Limb (tissue), 2 donors: ENCODE results near the gene PAK5.
A peak's percentile ranks its signal among the peaks of the same experiment; 100 is the strongest.

Experiments
- DNase-seq, 2 donors: peaks; one replicate each; pipeline ENCODE4 v3.0.0-alpha.2; 2016; ENCODE audit errors: extremely low spot score in 2 of 2

Gene PAK5

GRCh38 chr20:9577397-9577796 lies 261.5 kb downstream of the PAK5 start:
- DNase-seq, result no peak

DNA sequence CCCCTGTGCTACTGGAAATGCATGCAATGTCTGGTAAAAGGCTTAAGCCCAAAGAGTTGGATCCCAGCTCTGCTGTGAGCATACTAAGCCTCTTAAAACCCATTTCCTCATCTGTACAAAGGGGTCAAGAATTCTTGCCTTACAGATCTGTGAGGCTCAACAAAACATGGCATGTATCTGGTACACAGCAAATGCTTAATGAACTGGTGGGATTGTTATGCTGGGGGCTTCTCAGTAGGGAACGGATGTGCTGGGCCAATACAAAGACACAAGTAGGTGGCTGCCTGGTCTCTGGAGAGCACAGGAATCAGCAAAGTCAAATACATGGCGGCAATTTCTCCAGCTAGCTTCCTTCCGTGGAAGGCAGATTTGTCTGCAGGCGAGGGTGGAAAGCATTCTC lies 262.2 kb downstream of the PAK5 start:
- DNase-seq, result no peak

- DNase-seq, result no peak
These were observed 263.0 kb downstream of the PAK5 start for GRCh38 chr20:9575836-9576235.

DNA sequence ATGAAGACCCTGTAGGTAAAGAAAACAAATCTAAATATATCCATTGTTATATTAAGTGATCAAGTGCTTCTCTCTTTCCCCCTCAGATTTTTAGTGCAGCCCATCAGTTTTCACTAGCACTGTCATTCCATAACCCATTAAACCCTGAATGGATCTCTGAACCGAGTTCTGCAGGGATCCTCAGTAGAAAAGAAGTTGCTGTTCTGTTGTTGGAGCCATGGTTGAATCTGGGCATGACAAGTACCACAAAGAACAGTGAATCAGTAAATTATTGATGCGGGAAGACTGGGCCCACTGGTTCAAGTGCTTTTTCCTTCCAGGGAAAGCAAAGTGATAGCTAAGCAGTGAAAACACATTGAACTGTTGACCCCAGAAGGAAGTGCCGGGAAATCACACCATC lies 264.1 kb downstream of the PAK5 start:
- DNase-seq, result no peak

- no peak for DNase-seq
These were observed 264.7 kb downstream of the PAK5 start for GRCh38 chr20:9574181-9574580.

DNA sequence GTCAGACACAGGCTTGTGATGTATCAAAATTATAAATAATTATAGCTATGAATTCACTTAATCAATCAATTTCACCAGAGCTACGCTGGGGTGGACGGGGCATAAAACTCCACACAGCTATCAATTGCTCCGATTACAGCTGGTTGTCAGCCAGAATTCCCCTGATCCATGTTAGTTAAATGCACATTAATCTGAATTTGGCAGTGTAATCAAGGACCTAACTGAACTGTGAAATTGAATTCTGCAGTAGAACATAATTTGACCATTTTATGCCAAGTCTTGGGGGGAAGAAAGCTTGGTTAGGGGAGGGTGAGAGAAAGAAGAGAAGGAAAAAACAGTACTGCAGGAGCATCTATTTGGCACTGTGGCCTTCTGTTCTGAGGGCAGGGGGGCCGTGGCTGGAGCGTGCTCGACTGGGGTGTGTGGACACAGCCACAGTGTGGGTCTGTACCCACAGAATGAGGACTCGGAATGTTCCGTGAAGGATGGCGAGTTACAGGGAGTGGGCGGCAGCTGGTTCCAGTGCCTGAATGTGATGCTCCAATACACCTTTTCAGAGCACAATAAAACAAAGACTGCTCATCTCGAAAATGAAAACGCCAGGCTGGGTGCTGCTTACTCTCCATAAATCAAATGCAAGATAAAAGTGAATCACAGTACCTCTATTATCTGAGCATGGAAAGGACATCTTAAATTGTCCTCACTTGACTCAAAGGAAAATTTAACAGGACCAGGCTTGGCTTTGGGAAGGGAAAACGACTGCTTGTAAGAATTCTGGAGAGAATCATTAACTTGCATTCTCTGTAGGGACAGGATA lies 265.3 kb downstream of the PAK5 start:
- peak in 1 of 2 donors; percentile 47 for DNase-seq

DNA sequence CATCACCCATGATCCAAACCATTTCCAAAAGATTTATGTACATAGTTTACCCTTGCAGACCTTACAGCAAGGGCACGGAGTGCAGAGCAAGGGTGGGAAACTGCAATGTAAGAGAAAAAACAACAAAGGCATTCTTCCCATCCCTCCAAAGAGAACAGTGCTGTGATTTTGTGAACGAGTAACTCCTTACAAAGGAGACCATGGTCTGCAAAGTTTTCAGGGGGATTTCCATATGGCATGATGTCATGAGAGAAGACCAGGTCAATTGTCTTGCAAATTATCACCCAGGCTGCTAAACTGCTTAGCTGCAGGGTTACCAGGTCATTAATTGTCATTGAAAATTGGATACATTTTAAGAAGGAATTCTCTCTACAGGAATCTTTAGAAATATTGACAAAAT lies 266.2 kb downstream of the PAK5 start:
- no peak for DNase-seq

DNA sequence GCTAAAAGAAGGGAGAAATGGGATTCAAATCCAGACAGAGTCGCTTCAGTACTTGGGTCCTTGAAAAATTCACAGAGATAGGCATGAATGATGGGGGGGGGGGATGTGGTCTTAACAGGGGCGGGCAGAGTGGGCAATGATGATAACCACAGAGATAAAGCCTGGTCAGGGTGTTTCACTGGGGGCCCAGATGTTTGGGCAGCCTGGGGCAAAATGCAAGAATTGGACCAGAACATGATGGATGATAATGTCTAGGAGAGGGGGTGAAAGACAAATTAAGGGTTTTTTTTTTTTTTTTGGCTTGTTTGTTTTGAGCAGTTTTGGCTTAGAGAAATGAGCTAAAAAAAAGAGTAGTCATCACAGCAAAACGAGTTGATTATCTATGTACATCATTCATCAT lies 267.1 kb downstream of the PAK5 start:
- DNase-seq, result no peak

DNA sequence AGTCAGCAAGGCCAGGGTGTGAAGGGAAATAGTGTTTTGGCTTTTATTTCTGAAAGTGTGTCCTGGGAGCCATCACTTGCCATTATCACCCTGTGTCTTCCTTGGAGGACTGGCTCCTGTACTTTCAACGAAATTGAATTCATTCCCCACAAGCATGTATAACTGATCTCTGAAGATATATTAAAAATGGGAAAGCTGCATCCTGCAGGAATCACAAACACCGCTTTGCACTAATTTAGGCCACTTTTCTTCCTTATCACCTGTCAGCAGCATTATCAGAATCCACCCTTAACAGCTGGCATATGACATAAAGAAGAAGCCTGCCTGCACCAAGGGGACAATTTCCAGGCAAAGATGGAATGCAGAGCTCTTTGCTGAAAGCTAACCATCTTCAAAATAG lies 268.3 kb downstream of the PAK5 start:
- DNase-seq, result no peak

DNA sequence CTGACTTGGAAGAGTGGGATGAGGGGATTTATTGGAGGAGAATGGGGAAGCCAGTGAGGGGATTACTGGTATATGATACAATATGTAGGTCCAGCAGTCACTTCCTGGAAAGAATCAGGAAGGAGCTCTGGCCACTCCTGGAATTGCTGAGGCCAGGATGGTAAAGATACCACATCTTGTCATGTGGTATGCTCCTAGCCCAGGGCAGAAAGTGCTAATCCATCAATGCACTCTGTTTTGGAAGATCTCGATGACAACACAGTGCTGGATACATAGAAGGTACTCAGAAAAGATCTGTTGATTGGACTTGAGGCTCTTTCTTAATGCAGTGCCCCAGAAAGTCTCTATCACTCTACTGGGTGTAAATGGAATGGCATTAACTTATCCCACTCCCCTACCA lies 271.9 kb downstream of the PAK5 start:
- DNase-seq, result no peak

GRCh38 chr20:9565910-9566550 lies 272.8 kb downstream of the PAK5 start:
- DNase-seq, result no peak

- DNase-seq, result no peak
These were observed 281.5 kb downstream of the PAK5 start for GRCh38 chr20:9557411-9557810.

DNA sequence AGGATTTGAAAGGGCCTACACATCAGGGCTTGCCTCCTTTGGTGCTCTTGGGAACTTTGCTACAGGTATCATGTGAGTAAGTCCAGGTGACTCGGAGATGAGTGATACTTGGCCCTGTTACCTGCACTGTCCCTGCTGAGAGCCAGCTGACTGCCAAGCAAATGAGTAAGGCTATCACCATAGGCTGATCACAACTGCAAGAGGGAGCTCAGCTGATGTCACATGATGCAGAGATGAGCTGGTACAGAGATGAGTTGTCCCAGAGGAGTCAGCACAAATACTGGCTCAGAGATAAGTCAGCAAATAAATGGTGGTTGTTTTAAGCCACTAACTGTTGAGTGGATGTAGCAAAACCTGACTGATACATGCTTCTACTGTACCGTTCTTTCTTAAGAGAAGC lies 283.1 kb downstream of the PAK5 start:
- DNase-seq, result no peak

DNA sequence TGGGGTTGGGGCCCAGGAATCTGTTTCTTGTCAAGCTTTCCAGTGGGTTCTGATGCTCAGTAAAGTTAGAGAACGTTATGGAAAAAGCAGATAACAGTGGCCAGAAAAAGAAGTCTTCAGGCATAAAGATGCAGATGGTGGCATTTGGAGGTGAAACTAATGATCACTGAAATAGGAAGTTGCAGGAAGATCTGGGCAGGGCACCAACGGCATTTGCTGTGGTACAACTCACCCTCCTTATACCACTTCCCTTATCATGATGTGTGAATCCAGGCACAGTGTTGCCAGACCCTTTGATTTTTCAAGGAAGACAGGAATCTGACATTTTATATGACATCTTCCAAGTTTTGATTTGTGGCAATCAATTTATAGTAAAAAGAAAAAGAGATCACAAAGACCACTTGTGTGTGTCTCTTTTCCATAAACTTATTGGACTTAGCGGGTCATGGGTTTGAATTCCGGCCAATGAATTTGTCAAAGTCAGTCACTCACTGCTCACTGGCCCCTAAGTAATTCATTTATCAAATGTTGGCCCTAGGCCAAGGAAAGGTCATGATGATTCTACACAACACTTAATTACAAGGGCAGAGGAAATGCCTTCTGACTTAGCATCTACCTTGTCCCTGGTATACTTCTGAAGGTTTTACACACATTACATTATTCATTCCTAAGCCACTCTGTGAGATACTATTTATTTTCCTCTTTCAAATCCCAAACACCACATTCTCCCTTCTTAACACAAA lies 286.9 kb downstream of the PAK5 start:
- no peak for DNase-seq

- no peak for DNase-seq
These were observed 288.0 kb downstream of the PAK5 start for GRCh38 chr20:9550871-9551270.

DNA sequence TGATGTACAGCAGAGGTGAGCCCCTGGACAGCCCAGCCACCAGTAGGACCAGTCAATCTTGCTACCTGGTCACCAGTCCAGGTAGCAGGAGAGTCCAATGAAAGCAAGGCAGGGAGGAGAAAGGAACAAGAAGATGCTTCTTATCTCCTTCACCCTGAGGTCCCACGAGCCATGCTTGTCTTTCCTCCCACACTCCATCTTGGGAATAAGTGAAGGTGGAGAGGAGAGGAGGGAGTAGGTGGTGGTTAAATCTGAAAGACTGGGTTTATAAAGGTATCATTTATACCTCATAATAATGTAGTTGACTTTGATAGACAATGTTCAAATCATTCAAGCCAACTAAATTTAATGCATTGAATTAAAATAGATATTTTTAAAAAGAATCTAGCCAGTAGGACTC lies 288.6 kb downstream of the PAK5 start:
- DNase-seq, result no peak

GRCh38 chr20:9543214-9543613 lies 295.7 kb downstream of the PAK5 start:
- DNase-seq, result no peak

- DNase-seq, result no peak
These were observed 303.4 kb downstream of the PAK5 start for GRCh38 chr20:9535449-9535848.

DNA sequence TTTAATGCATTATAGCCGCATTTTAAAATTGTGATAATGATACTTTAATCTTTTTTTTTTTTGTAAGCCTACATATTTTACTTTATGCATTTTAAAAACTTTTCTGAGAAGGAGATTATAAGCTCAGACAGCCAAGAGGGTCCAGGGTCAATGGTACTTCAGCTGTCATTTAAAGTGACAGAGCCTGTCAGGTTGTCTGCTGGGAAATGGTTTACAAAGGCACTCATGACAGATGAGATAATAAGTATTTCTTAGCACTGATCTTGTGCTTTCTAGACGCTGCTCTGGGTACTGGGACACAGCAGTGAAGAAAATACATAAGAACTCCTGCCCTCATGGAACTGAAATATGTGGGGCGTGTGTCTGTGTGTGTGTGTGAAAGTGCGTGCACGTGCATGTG lies 304.9 kb downstream of the PAK5 start:
- no peak for DNase-seq

- no peak for DNase-seq
These were observed 306.6 kb downstream of the PAK5 start for GRCh38 chr20:9532069-9532838.

DNA sequence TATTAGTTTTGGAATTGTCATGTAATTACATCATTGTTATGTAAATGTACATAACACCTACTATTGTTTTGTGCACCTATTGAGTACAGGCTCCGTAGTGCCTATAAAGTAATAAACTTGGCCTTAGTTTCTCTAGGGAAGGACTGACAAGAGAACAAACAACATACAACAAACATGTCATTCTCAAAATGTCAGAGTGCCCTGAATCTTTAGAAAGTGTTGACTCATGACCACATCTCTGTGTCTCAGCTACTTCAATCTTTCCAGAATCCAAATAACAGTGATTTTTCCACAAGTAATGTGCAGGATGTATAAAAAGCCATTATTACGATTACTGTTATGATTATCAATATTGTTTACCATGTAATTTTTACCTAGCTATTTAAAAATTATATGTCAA lies 307.3 kb downstream of the PAK5 start:
- DNase-seq, result no peak

- DNase-seq, result no peak
These were observed 315.2 kb downstream of the PAK5 start for GRCh38 chr20:9523636-9524035.
